Spleen (tissue), 11 donors: Measurements from ENCODE around the gene DIP2C. TPM values are rescaled to one million over a fixed set of nuclear protein-coding genes. Genes with fewer than 3 reads are reported as not detected.

Source experiments
- DNase-seq: peaks from one replicate; pipeline ENCODE4 v3.0.0-alpha.2; 2020
- H3K27ac ChIP-seq, 8 donors: fragments of 200-600 bp; sonication (generic) in 7 of 8; 1 replicate in 4 of 8; 2 replicates in 4 of 8; pipeline versions ENCODE4 v1.5.0 to v1.8.0; 2016 to 2021; ENCODE audit warnings: inconsistent platforms in 4 of 8, mild to moderate bottlenecking in 4 of 8, moderate library complexity in 1 of 8
- H3K27me3 ChIP-seq, 7 donors: fragments of 200-600 bp; sonication (generic) in 6 of 7; replicated peaks in 1 of 7; 1 replicate in 4 of 7; 2 replicates in 3 of 7; pipeline versions ENCODE4 v1.5.0 to v1.8.0; 2016 to 2021; ENCODE audit warnings: inconsistent platforms in 3 of 7, mild to moderate bottlenecking in 1 of 7
- H3K36me3 ChIP-seq, 6 donors: fragments of 200-600 bp; sonication (generic) in 5 of 6; 1 replicate in 4 of 6; 2 replicates in 2 of 6; pipeline versions ENCODE4 v1.5.0 to v1.8.0; 2016 to 2021; ENCODE audit warnings: inconsistent platforms in 2 of 6
- H3K4me1 ChIP-seq, 6 donors: fragments of 200-600 bp; sonication (generic) in 5 of 6; 1 replicate in 3 of 6; 2 replicates in 3 of 6; pipeline versions ENCODE4 v1.5.0 to v1.8.0; 2016 to 2021; ENCODE audit warnings: inconsistent platforms in 3 of 6
- H3K4me3 ChIP-seq, 8 donors: fragments of 200-600 bp; sonication (generic) in 7 of 8; 1 replicate in 4 of 8; 2 replicates in 4 of 8; pipeline versions ENCODE4 v1.5.0 to v1.8.0; 2016 to 2021; ENCODE audit warnings: inconsistent platforms in 4 of 8, mild to moderate bottlenecking in 4 of 8, moderate library complexity in 2 of 8
- H3K9me3 ChIP-seq, 8 donors: fragments of 200-600 bp; sonication (generic) in 7 of 8; 1 replicate in 4 of 8; 2 replicates in 4 of 8; pipeline versions ENCODE4 v1.5.0 to v1.8.0; 2016 to 2021; ENCODE audit warnings: inconsistent platforms in 4 of 8
- CTCF ChIP-seq, 11 experiments: fragments of 200-600 bp in 7 of 11; fragments of 450-650 bp in 4 of 11; sonication (generic) in 4 of 11; IDR thresholded peaks in 8 of 11; conservative IDR thresholded peaks in 3 of 11; 1 replicate in 7 of 11; 2 replicates in 4 of 11; pipeline versions ENCODE4 v1.4.0 to v1.8.0; 2016 to 2021; ENCODE audit warnings: antibody characterized with exemption in 11 of 11, inconsistent platforms in 4 of 11, mild to moderate bottlenecking in 1 of 11
- POLR2A ChIP-seq, 3 donors: fragments of 450-650 bp; IDR thresholded peaks; one replicate each; pipeline ENCODE4 v1.5.1; 2017; ENCODE audit warnings: antibody characterized with exemption in 3 of 3, mild to moderate bottlenecking in 1 of 3
- POLR2AphosphoS5 ChIP-seq, 3 donors: sonication (generic); formaldehyde crosslinking; IDR thresholded peaks; one replicate each; pipeline ENCODE4 v1.5.1; 2017; ENCODE audit warnings: antibody characterized with exemption in 3 of 3
- WGBS, 5 donors: extraction: QIAGEN DNeasy Blood & Tissue Kit in 3 of 5; methylation state at CpG; one replicate each; pipeline versions ENCODE4 v1.1.5 to v1.1.7; 2013 to 2018; 5-methylcytosine and 5-hydroxymethylcytosine counted together
- intact Hi-C: fragments of 100-400 bp; cut with DNase I; formaldehyde crosslinking; loops from one replicate; pipeline ENCODE4 v1.15.0; 2023; ENCODE audit warnings: low total_unique reads
- polyA plus RNA-seq, 3 donors: library from polyadenylated mRNA; stranded (reverse); fragments of 200-250 nt; gene quantifications; one replicate each; pipeline ENCODE4 v1.2.1, GENCODE V29; 2013
- total RNA-seq, 7 donors: library from RNA; depleted of rRNA in 3 of 7; stranded (reverse); fragments of >200 nt in 3 of 7; fragmentation: NEBNext Ultra II Directional in 4 of 7; extraction: Animal tissue kit (Norgen Biotek cat#: 25700) in 4 of 7; gene quantifications; one replicate each; pipeline versions ENCODE4 v1.1.0 to v1.2.1, GENCODE V29; 2016 to 2021
- donor health status: healthy with polysubstance abuse.
- donor health status: DM: no; HTN: no; CAD: no; lungs with moderate emphysema.
- donor health status: DM: no; HTN: no; CAD: no.
- donor health status: Bipolar disorder and iron deficiency.
- donor health status: healthy.
- donor health status: DM: no; HTN: no; CAD: no.
- donor health status: DM: yes; HTN: yes; CAD: no.

The DIP2C gene
- total and polyA plus RNA-seq, 10 donors: 2.2 to 13.1 (median 9.0) TPM

DNA sequence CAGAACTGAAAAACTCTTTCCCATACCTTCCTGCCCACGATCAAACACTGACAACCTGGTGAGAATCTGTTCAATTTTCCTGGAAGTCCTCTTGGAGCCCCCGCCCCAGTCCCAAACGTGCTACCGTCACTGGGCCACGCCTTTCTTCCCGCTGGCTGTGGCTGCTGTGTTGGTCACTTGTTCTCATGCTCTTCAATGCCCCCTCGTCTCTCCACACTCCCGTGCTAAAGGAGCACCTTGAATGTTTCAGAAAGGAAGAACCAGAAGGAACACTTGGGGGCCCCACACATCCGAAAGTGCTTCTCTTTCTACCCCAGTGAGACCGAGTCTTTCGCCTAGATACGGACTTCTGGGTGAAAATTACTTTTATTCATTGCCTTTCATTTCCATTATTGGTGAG lies 215.1 kb downstream of the DIP2C start:
- no peaks in the 10 kb centered on the region for H3K27me3 ChIP-seq
- no peak overlapping the region for H3K27ac ChIP-seq
- WGBS, 5 donors: 85 to 89% (median 85%) methylated on average over 12 of the region's 12 CpGs

DNA sequence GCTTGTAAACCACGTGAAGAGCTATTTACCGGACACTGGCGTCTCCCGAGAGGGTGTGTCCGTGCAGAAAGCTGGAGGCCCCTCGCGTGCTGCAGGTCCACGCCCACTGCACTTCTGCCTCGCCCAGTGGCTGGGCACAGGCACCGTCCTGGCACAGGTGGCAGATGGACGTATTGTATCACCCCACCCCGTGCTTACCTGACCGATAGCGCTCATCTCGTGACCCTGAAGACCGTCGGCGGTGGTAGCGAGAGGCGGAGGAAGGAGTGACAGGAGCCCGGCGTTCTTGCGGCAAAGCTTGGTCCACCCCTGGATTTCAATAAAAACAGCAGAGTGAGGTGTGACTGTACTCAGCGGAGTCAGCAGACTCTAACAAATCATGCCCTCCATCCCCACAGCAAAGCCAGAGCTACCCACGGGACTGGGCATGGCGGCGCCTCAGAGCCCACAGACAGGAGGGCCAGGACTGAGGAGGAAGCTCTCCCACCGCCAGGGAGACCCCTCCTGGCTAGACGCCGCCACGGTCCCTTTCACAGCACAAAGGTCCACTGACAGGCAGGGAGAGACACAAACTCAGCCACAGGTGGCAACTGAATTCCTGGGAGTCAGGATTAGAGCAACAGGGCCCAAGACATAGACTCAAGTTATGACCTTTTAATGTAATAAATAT lies 217.1 kb downstream of the DIP2C start:
- no peak for DNase-seq

More for the DNA sequence above, 215.1 kb downstream of the DIP2C start:
- DNase-seq: no peak
- Histone ChIP-seq H3K4me1 (peaks cover 0 to 6% (median 0%) of the 10 kb centered on the region in 6 donors), H3K4me3 (no peak overlapping the region), H3K36me3 (peaks cover 0 to 16% (median 0%) of the 10 kb centered on the region in 6 donors), H3K9me3 (no peaks in the 10 kb centered on the region)
- TF ChIP-seq POLR2AphosphoS5 (IDR thresholded peaks at IDR 0.05): no peak
- TF ChIP-seq CTCF (IDR thresholded peaks at IDR 0.05 in 8 of 11, conservative IDR thresholded peaks at IDR 0.05 in 3 of 11): no peak
- no peak for TF ChIP-seq POLR2A (IDR thresholded peaks at IDR 0.05)
- intact Hi-C loops: no loop called here

GRCh38 chr10:470339-471003 lies 219.0 kb downstream of the DIP2C start:
- TF ChIP-seq CTCF (IDR thresholded peaks at IDR 0.05 in 8 of 11, conservative IDR thresholded peaks at IDR 0.05 in 3 of 11): peak in 2 of 11 experiments; percentile 11 to 16
- no peak for TF ChIP-seq POLR2A (IDR thresholded peaks at IDR 0.05)
- peak overlapping the region in 1 of 8 donors; percentile 15 for H3K4me3 ChIP-seq
- peaks cover 0 to 16% (median 0%) of the 10 kb centered on the region in 6 donors for H3K36me3 ChIP-seq
- H3K4me1 ChIP-seq: no peaks in the 10 kb centered on the region
- no peaks in the 10 kb centered on the region for H3K9me3 ChIP-seq
- H3K27me3 ChIP-seq: no peaks in the 10 kb centered on the region
- WGBS, 5 donors: 83 to 86% (median 85%) methylated on average over 20 of the region's 20 CpGs
- no peak for DNase-seq
- intact Hi-C loops: no loop called here
- H3K27ac ChIP-seq: peak overlapping the region in 1 of 8 donors; percentile 17

More for the DNA sequence above, 217.1 kb downstream of the DIP2C start:
- no peaks in the 10 kb centered on the region for H3K9me3 ChIP-seq
- no peak overlapping the region for H3K4me3 ChIP-seq
- TF ChIP-seq POLR2A (IDR thresholded peaks at IDR 0.05) (no peak), CTCF (IDR thresholded peaks at IDR 0.05 in 8 of 11, conservative IDR thresholded peaks at IDR 0.05 in 3 of 11) (no peak), POLR2AphosphoS5 (IDR thresholded peaks at IDR 0.05) (no peak)
- peaks cover 0 to 16% (median 0%) of the 10 kb centered on the region in 6 donors for H3K36me3 ChIP-seq
- WGBS, 5 donors: 88 to 94% (median 91%) methylated on average over 31 of the region's 31 CpGs
- no peak overlapping the region for H3K27ac ChIP-seq
- intact Hi-C loops: no loop called here
- peaks cover 0 to 6% (median 0%) of the 10 kb centered on the region in 6 donors for H3K4me1 ChIP-seq
- no peaks in the 10 kb centered on the region for H3K27me3 ChIP-seq

DNA sequence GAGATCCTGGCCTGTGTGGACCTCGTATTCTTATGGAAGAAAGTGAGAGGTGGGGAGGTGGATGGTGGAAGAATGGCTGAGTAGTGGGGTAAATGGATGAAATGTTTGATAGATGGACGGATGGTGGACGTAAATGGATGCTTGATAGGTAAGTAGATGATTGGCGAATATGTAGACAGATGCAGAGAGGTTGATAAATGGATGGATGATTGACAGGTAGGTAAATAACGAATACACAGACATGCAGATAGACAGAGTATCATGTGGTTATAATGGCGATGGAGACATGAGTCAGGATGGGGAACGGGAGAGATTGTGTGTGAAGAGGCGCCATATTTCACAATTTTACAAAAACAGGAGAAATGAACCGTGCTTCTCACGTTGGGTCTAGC lies 219.5 kb downstream of the DIP2C start:
- Histone ChIP-seq H3K4me1 (no peaks in the 10 kb centered on the region), H3K4me3 (peak overlapping the region in 1 of 8 donors; percentile 15), H3K36me3 (peaks cover 0 to 16% (median 0%) of the 10 kb centered on the region in 6 donors), H3K27ac (peak overlapping the region in 1 of 8 donors; percentile 17), H3K9me3 (no peaks in the 10 kb centered on the region), H3K27me3 (no peaks in the 10 kb centered on the region)
- TF ChIP-seq CTCF (IDR thresholded peaks at IDR 0.05 in 8 of 11, conservative IDR thresholded peaks at IDR 0.05 in 3 of 11) (no peak), POLR2A (IDR thresholded peaks at IDR 0.05) (no peak), POLR2AphosphoS5 (IDR thresholded peaks at IDR 0.05) (no peak)
- intact Hi-C loops: no loop called here
- no peak for DNase-seq
- WGBS, 5 donors: 84 to 88% (median 85%) methylated on average over 10 of the region's 10 CpGs
